ENCODE data around the gene BCAP29.

Gene BCAP29

DNA sequence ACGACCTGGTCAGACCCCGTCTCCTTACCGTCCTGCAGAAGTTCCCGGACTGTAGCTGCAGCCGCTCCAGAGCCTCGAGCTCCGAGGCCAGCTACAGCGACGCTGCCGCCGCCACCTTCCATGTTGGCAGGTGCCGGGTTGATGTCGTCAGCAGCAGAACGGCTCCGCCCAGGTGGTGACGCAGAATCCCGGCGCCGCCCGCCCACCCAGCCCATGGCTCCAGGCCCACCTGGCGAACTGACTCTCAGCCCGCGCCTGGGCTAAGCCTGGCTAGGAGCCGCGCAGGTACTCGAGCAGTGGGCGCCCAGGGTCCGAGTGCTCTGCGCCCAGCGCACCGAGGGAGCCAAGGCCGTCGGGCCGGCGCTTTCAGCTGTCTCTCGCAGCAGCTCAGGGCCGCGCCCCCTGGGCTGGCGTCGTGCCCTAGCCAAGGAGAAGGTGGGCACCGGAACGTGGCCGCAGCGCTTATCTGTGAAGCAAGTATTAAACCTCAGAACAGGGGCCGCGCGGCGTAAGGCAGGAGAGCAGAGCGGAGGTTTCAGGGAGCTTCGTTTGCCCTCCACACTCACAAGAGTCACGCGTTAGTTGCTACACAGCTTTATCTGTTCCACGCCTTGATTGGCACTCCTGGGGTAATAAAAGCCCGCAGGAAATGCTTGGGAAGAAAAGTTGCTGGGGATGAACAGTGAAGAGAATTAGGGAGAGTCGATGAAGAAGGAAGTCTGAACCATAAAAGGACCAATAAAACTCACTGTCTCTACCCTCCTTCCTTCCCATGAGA lies 16.1 kb upstream of the BCAP29 start, which contains the start of the genes COG5 and DUS4L (continued):
- peak; percentile 66 for TF ChIP-seq ZNF335 (tag by site-specific recombination; conservative IDR thresholded peaks at IDR 0.05)
- TF ChIP-seq, protein P1, sequence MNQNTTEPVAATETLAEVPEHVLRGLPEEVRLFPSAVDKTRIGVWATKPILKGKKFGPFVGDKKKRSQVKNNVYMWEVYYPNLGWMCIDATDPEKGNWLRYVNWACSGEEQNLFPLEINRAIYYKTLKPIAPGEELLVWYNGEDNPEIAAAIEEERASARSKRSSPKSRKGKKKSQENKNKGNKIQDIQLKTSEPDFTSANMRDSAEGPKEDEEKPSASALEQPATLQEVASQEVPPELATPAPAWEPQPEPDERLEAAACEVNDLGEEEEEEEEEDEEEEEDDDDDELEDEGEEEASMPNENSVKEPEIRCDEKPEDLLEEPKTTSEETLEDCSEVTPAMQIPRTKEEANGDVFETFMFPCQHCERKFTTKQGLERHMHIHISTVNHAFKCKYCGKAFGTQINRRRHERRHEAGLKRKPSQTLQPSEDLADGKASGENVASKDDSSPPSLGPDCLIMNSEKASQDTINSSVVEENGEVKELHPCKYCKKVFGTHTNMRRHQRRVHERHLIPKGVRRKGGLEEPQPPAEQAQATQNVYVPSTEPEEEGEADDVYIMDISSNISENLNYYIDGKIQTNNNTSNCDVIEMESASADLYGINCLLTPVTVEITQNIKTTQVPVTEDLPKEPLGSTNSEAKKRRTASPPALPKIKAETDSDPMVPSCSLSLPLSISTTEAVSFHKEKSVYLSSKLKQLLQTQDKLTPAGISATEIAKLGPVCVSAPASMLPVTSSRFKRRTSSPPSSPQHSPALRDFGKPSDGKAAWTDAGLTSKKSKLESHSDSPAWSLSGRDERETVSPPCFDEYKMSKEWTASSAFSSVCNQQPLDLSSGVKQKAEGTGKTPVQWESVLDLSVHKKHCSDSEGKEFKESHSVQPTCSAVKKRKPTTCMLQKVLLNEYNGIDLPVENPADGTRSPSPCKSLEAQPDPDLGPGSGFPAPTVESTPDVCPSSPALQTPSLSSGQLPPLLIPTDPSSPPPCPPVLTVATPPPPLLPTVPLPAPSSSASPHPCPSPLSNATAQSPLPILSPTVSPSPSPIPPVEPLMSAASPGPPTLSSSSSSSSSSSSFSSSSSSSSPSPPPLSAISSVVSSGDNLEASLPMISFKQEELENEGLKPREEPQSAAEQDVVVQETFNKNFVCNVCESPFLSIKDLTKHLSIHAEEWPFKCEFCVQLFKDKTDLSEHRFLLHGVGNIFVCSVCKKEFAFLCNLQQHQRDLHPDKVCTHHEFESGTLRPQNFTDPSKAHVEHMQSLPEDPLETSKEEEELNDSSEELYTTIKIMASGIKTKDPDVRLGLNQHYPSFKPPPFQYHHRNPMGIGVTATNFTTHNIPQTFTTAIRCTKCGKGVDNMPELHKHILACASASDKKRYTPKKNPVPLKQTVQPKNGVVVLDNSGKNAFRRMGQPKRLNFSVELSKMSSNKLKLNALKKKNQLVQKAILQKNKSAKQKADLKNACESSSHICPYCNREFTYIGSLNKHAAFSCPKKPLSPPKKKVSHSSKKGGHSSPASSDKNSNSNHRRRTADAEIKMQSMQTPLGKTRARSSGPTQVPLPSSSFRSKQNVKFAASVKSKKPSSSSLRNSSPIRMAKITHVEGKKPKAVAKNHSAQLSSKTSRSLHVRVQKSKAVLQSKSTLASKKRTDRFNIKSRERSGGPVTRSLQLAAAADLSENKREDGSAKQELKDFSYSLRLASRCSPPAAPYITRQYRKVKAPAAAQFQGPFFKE (tag by site-specific recombination; IDR thresholded peaks at IDR 0.05; ENCODE audit: borderline replicate concordance), result 0 out of 2 replicates have a peak, but pooled peaks have one; percentile 34
- peak; percentile 50; the same call in 1 of the 2 replicates for TF ChIP-seq EGR2 (tag by site-specific recombination; IDR thresholded peaks at IDR 0.05; ENCODE audit: low read depth)
- no peak for TF ChIP-seq ZNF664 (tag by site-specific recombination; IDR thresholded peaks at IDR 0.05)

DNA sequence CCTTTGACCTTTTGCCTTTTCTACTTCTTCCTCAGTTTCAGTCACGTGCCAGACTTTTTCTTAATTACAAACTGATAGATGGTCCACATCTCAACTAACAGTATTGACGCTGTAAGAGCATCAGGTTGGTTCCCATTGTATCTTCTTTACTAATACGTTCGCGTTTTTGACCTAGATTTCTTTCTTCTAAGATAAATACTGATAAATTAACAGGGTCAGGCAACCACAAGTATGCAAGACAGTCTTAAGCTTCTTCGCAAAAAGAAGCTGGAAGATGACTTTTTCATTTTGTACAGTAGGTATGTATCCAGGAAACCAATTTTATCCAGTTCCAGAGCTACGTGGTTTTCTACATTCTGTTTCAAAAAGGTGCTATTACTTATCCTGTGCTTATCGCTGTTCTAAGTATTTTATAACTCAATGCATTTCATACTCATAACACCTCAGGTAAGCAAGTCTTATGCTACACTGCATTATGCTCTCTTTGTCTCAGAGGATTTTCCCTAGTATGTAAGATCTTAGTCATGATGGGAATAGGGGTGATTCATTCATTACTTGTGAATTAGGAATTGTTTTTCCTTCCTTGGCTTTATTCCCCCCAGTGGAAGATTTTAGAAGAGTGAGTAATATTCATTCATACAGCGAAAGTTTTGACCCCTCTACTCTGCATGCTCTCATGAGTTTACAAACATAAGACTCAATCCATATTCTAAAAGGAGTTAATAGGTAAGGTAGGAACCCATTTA lies 15.3 kb upstream of the BCAP29 start:
- Histone ChIP-seq H3K4me1 (ENCODE audit: control insufficient read depth, insufficient read depth, low read length) (no peaks in the 10 kb centered on the region; the same call in 1 of the 2 replicates), H3K27ac (ENCODE audit: extremely low read depth, low read depth, low read length) (no peak overlapping the region), H3K9me3 (ENCODE audit: control insufficient read depth, insufficient read depth, low read depth, low read length) (no peaks in the 10 kb centered on the region), H3K4me3 (ENCODE audit: low read depth, low read length) (peak overlapping the region; percentile 84), H3K36me3 (ENCODE audit: control insufficient read depth in 2 of 2, insufficient read depth in 1 of 2, low read length in 2 of 2) (no peaks in the 10 kb centered on the region)
- ChIA-PET CTCF (interaction anchor here (0.6 to 2.0 kb wide), 3 partner anchors 12 to 1176 kb away, joined by 3 to 6 read pairs (median 3); no protein-coding TSS in a partner anchor), POLR2A (interaction anchor here (0.9 to 1.3 kb wide), 3 partner anchors 14 to 179 kb away, joined by 3 read pairs; partner anchors contain the start of gene CBLL1)
- TF ChIP-seq ZNF121 (tag by site-specific recombination; IDR thresholded peaks at IDR 0.05) (no peak), ZNF184 (tag by site-specific recombination; IDR thresholded peaks at IDR 0.05) (peak; percentile 98), ZNF664 (tag by site-specific recombination; IDR thresholded peaks at IDR 0.05) (peak; percentile 84)
- TF ChIP-seq, protein P2, sequence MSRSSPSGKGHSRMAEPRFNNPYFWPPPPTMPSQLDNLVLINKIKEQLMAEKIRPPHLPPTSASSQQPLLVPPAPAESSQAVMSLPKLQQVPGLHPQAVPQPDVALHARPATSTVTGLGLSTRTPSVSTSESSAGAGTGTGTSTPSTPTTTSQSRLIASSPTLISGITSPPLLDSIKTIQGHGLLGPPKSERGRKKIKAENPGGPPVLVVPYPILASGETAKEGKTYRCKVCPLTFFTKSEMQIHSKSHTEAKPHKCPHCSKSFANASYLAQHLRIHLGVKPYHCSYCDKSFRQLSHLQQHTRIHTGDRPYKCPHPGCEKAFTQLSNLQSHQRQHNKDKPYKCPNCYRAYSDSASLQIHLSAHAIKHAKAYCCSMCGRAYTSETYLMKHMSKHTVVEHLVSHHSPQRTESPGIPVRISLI (tag by site-specific recombination; IDR thresholded peaks at IDR 0.05), result 0 out of 2 replicates have a peak, but pooled peaks have one; percentile 18

DNA sequence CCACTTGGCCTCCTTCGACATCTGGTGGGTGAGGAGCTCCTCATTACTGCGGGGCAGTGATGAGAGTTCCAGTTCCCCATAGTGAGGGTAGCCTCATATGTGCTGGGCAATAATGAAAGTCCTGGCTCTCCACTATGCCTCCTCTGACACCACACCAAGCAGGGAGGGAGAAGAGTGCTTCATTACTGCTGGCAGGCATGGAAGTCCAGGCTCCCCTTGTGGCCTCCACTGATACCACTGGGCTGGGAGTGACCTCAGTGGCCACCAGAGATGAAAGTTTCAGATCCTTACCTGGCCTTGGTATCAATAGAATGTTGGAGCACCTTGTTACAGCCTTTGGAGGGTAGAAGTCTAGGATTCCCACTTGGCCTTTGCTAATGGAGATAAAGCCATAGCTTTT lies 9.7 kb upstream of the BCAP29 start:
- Histone ChIP-seq H3K4me1 (ENCODE audit: control insufficient read depth, insufficient read depth, low read length) (no peaks in the 10 kb centered on the region), H3K9me3 (ENCODE audit: control insufficient read depth, insufficient read depth, low read depth, low read length) (no peaks in the 10 kb centered on the region), H3K27ac (ENCODE audit: extremely low read depth, low read depth, low read length) (no peak overlapping the region), H3K36me3 (ENCODE audit: control insufficient read depth in 2 of 2, insufficient read depth in 1 of 2, low read length in 2 of 2) (peaks cover 4 to 20% of the 10 kb centered on the region in 2 experiments; a peak in 2 of 3 replicates), H3K4me3 (ENCODE audit: low read depth, low read length) (no peak overlapping the region)
- ChIA-PET CTCF (no interaction called here), POLR2A (no interaction called here)
- TF ChIP-seq ZNF560 (tag by site-specific recombination; IDR thresholded peaks at IDR 0.05; ENCODE audit: borderline replicate concordance) (no peak), ZFP3 (tag by site-specific recombination; IDR thresholded peaks at IDR 0.05; ENCODE audit: low read depth) (no peak), ZNF292 (tag by site-specific recombination; IDR thresholded peaks at IDR 0.05; ENCODE audit: borderline replicate concordance, low read depth) (no peak), ZNF555 (tag by site-specific recombination; conservative IDR thresholded peaks at IDR 0.05) (no peak), ZNF664 (tag by site-specific recombination; IDR thresholded peaks at IDR 0.05) (no peak), ZNF521 (tag by site-specific recombination; IDR thresholded peaks at IDR 0.05) (no peak), ZNF394 (tag by site-specific recombination; IDR thresholded peaks at IDR 0.05; ENCODE audit: borderline replicate concordance) (no peak), ZNF843 (tag by site-specific recombination; IDR thresholded peaks at IDR 0.05) (no peak), MEIS1 (CRISPR knock-in tag; IDR thresholded peaks at IDR 0.05; ENCODE audit: borderline replicate concordance) (no peak), ZBTB21 (tag by site-specific recombination; IDR thresholded peaks at IDR 0.05) (no peak), ZNF174 (tag by site-specific recombination; IDR thresholded peaks at IDR 0.05) (no peak), SALL2 (tag by site-specific recombination; IDR thresholded peaks at IDR 0.05; ENCODE audit: borderline replicate concordance) (no peak)
- TF ChIP-seq, protein P3, sequence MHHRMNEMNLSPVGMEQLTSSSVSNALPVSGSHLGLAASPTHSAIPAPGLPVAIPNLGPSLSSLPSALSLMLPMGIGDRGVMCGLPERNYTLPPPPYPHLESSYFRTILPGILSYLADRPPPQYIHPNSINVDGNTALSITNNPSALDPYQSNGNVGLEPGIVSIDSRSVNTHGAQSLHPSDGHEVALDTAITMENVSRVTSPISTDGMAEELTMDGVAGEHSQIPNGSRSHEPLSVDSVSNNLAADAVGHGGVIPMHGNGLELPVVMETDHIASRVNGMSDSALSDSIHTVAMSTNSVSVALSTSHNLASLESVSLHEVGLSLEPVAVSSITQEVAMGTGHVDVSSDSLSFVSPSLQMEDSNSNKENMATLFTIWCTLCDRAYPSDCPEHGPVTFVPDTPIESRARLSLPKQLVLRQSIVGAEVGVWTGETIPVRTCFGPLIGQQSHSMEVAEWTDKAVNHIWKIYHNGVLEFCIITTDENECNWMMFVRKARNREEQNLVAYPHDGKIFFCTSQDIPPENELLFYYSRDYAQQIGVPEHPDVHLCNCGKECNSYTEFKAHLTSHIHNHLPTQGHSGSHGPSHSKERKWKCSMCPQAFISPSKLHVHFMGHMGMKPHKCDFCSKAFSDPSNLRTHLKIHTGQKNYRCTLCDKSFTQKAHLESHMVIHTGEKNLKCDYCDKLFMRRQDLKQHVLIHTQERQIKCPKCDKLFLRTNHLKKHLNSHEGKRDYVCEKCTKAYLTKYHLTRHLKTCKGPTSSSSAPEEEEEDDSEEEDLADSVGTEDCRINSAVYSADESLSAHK (tag by site-specific recombination; IDR thresholded peaks at IDR 0.05), result no peak

All from HEK293 (cell line).